ENCODE measurements around the gene VWF. TPM values are rescaled to one million over a fixed set of nuclear protein-coding genes. Genes with fewer than 3 reads are reported as not detected.

Gene VWF
- total and polyA plus RNA-seq, 10 of the 15 experiments (the other 5 are each of a cell fraction or from before 2014, with no cell fraction given): 0.08 to 0.23 TPM; not detected in 8

GRCh38 chr12:6062395-6062756, 62.1 kb downstream of the VWF start (continued):
- no peak for TF ChIP-seq ZNF687 (IDR thresholded peaks at IDR 0.05)
- no peak for TF ChIP-seq FOXM1 (IDR thresholded peaks at IDR 0.05; ENCODE audit: low read depth, low read length)
- no peak for TF ChIP-seq RELB (IDR thresholded peaks at IDR 0.05; ENCODE audit: low read depth)
- TF ChIP-seq TCF12 (IDR thresholded peaks at IDR 0.05; ENCODE audit: low read depth, low read length): no peak
- TF ChIP-seq USF2 (IDR thresholded peaks at IDR 0.05; ENCODE audit: borderline replicate concordance, low read depth, low read length): no peak
- TF ChIP-seq RAD51 (IDR thresholded peaks at IDR 0.05): no peak
